ENCODE measurements around the gene RBM42. TPM values are rescaled to one million over a fixed set of nuclear protein-coding genes. Genes with fewer than 3 reads are reported as not detected.
"Not testable (repeated sequence)": the region's sequence is repeated elsewhere in the genome, so short reads cannot be mapped to it uniquely, and the experiment has no call there.

Gene RBM42
- 70.9 TPM for polyA plus RNA-seq (2013, experiment 1 of 4)
- polyA plus RNA-seq (2013, experiment 2 of 4): 68.9 TPM
- polyA plus RNA-seq (2013, experiment 3 of 4): 69.1 TPM
- polyA plus RNA-seq (2013, experiment 4 of 4): 69.5 TPM

- Histone ChIP-seq H3K36me3 (ENCODE audit: control insufficient read depth, insufficient read depth, low read length) (peaks cover 11% of the 10 kb centered on the region), H3K4me3 (ENCODE audit: insufficient read depth, low read depth, low read length) (peak within 1 kb of the TSS; percentile 97), H3K27me3 (ENCODE audit: control insufficient read depth, insufficient read depth, low read length, poor library complexity, severe bottlenecking) (no peaks in the 10 kb centered on the region), H3K4me1 (ENCODE audit: control insufficient read depth, insufficient read depth, low read length) (no peaks in the 10 kb centered on the region), H3K27ac (ENCODE audit: insufficient read depth, low read depth, low read length, poor library complexity, severe bottlenecking) (peak within 1 kb of the TSS; percentile 78), H3K9me3 (ENCODE audit: control insufficient read depth, low read length) (no peaks in the 10 kb centered on the region)
- WGBS, 2 experiments: 0% methylated on average over 56 of the region's 56 CpGs
Observed at GRCh38 chr19:35628565-35629331, at the start of gene RBM42. Gene RBM42, plus strand, starts transcription at chr19:35629036. Its CDS starts 118 bp downstream, at chr19:35629154.

GRCh38 chr19:35582760-35583159, 46.1 kb upstream of the RBM42 start:
- Histone ChIP-seq H3K4me3 (ENCODE audit: insufficient read depth, low read depth, low read length) (no peak overlapping the region), H3K4me1 (ENCODE audit: control insufficient read depth, insufficient read depth, low read length) (no peaks in the 10 kb centered on the region), H3K27me3 (ENCODE audit: control insufficient read depth, insufficient read depth, low read length, poor library complexity, severe bottlenecking) (peaks cover 8% of the 10 kb centered on the region), H3K36me3 (ENCODE audit: control insufficient read depth, insufficient read depth, low read length) (no peaks in the 10 kb centered on the region), H3K27ac (ENCODE audit: insufficient read depth, low read depth, low read length, poor library complexity, severe bottlenecking) (no peak overlapping the region), H3K9me3 (ENCODE audit: control insufficient read depth, low read length) (no peaks in the 10 kb centered on the region)
- WGBS, 2 experiments: 85 to 88% methylated on average over 1 of the region's 1 CpG

GRCh38 chr19:35585848-35586247, 43.0 kb upstream of the RBM42 start, which contains the start of gene PMIS2:
Gene PMIS2, plus strand, starts transcription at chr19:35586173. Its CDS starts 87 bp downstream, at chr19:35586260.
- Histone ChIP-seq H3K9me3 (ENCODE audit: control insufficient read depth, low read length) (no peaks in the 10 kb centered on the region), H3K4me3 (ENCODE audit: insufficient read depth, low read depth, low read length) (no peak within 1 kb of the TSS), H3K27me3 (ENCODE audit: control insufficient read depth, insufficient read depth, low read length, poor library complexity, severe bottlenecking) (peaks cover 8% of the 10 kb centered on the region), H3K36me3 (ENCODE audit: control insufficient read depth, insufficient read depth, low read length) (no peaks in the 10 kb centered on the region), H3K27ac (ENCODE audit: insufficient read depth, low read depth, low read length, poor library complexity, severe bottlenecking) (no peak within 1 kb of the TSS), H3K4me1 (ENCODE audit: control insufficient read depth, insufficient read depth, low read length) (no peaks in the 10 kb centered on the region)
- WGBS, 2 experiments: 81 to 83% methylated on average over 16 of the region's 16 CpGs

- no peaks in the 10 kb centered on the region for H3K36me3 ChIP-seq (ENCODE audit: control insufficient read depth, insufficient read depth, low read length)
- H3K27me3 ChIP-seq (ENCODE audit: control insufficient read depth, insufficient read depth, low read length, poor library complexity, severe bottlenecking): peaks cover 8% of the 10 kb centered on the region
- H3K9me3 ChIP-seq (ENCODE audit: control insufficient read depth, low read length): no peaks in the 10 kb centered on the region
- 58 to 75% methylated on average over 1 of the region's 1 CpG for WGBS, 2 experiments
- H3K4me1 ChIP-seq (ENCODE audit: control insufficient read depth, insufficient read depth, low read length): no peaks in the 10 kb centered on the region
- H3K4me3 ChIP-seq (ENCODE audit: insufficient read depth, low read depth, low read length): no peak overlapping the region
- no peak overlapping the region for H3K27ac ChIP-seq (ENCODE audit: insufficient read depth, low read depth, low read length, poor library complexity, severe bottlenecking)
Observed at GRCh38 chr19:35587321-35587720, 41.5 kb upstream of the RBM42 start.

- WGBS, 2 experiments: 91 to 92% methylated on average over 2 to 3 of the region's 3 CpGs
- no peaks in the 10 kb centered on the region for H3K36me3 ChIP-seq (ENCODE audit: control insufficient read depth, insufficient read depth, low read length)
- no peaks in the 10 kb centered on the region for H3K9me3 ChIP-seq (ENCODE audit: control insufficient read depth, low read length)
- H3K27me3 ChIP-seq (ENCODE audit: control insufficient read depth, insufficient read depth, low read length, poor library complexity, severe bottlenecking): no peaks in the 10 kb centered on the region
- H3K27ac ChIP-seq (ENCODE audit: insufficient read depth, low read depth, low read length, poor library complexity, severe bottlenecking): no peak overlapping the region
- no peak overlapping the region for H3K4me3 ChIP-seq (ENCODE audit: insufficient read depth, low read depth, low read length)
- H3K4me1 ChIP-seq (ENCODE audit: control insufficient read depth, insufficient read depth, low read length): no peaks in the 10 kb centered on the region
Observed at GRCh38 chr19:35590875-35591274, 38.0 kb upstream of the RBM42 start.

- Histone ChIP-seq H3K4me3 (ENCODE audit: insufficient read depth, low read depth, low read length) (no peak overlapping the region), H3K9me3 (ENCODE audit: control insufficient read depth, low read length) (no peaks in the 10 kb centered on the region), H3K36me3 (ENCODE audit: control insufficient read depth, insufficient read depth, low read length) (no peaks in the 10 kb centered on the region), H3K27ac (ENCODE audit: insufficient read depth, low read depth, low read length, poor library complexity, severe bottlenecking) (no peak overlapping the region), H3K27me3 (ENCODE audit: control insufficient read depth, insufficient read depth, low read length, poor library complexity, severe bottlenecking) (no peaks in the 10 kb centered on the region), H3K4me1 (ENCODE audit: control insufficient read depth, insufficient read depth, low read length) (no peaks in the 10 kb centered on the region)
- 38 to 40% methylated on average over 8 of the region's 8 CpGs for WGBS, 2 experiments
Observed at GRCh38 chr19:35592226-35592625, 36.6 kb upstream of the RBM42 start.

GRCh38 chr19:35595026-35595425, 33.8 kb upstream of the RBM42 start:
- H3K27me3 ChIP-seq (ENCODE audit: control insufficient read depth, insufficient read depth, low read length, poor library complexity, severe bottlenecking); H3K4me1 ChIP-seq (ENCODE audit: control insufficient read depth, insufficient read depth, low read length): not testable (repeated sequence)
- 84 to 85% methylated on average over 3 of the region's 3 CpGs for WGBS, 2 experiments

GRCh38 chr19:35595928-35596327, 32.9 kb upstream of the RBM42 start:
- no peak overlapping the region for H3K27ac ChIP-seq (ENCODE audit: insufficient read depth, low read depth, low read length, poor library complexity, severe bottlenecking)
- no peak overlapping the region for H3K4me3 ChIP-seq (ENCODE audit: insufficient read depth, low read depth, low read length)
- WGBS, 2 experiments: 78 to 100% methylated on average over 1 of the region's 1 CpG

More at GRCh38 chr19:35595026-35595425, 33.8 kb upstream of the RBM42 start:
- not testable (repeated sequence) for H3K4me3 ChIP-seq (ENCODE audit: insufficient read depth, low read depth, low read length); H3K27ac ChIP-seq (ENCODE audit: insufficient read depth, low read depth, low read length, poor library complexity, severe bottlenecking); H3K36me3 ChIP-seq (ENCODE audit: control insufficient read depth, insufficient read depth, low read length); H3K9me3 ChIP-seq (ENCODE audit: control insufficient read depth, low read length)

GRCh38 chr19:35596366-35596999, 32.4 kb upstream of the RBM42 start:
- no peaks in the 10 kb centered on the region for H3K36me3 ChIP-seq (ENCODE audit: control insufficient read depth, insufficient read depth, low read length)
- no peaks in the 10 kb centered on the region for H3K9me3 ChIP-seq (ENCODE audit: control insufficient read depth, low read length)
- no peaks in the 10 kb centered on the region for H3K4me1 ChIP-seq (ENCODE audit: control insufficient read depth, insufficient read depth, low read length)
- H3K27me3 ChIP-seq (ENCODE audit: control insufficient read depth, insufficient read depth, low read length, poor library complexity, severe bottlenecking): no peaks in the 10 kb centered on the region
- no peak overlapping the region for H3K27ac ChIP-seq (ENCODE audit: insufficient read depth, low read depth, low read length, poor library complexity, severe bottlenecking)
- no peak overlapping the region for H3K4me3 ChIP-seq (ENCODE audit: insufficient read depth, low read depth, low read length)
- 88 to 90% methylated on average over 4 of the region's 4 CpGs for WGBS, 2 experiments

More at GRCh38 chr19:35595928-35596327, 32.9 kb upstream of the RBM42 start:
- H3K4me1 ChIP-seq (ENCODE audit: control insufficient read depth, insufficient read depth, low read length): no peaks in the 10 kb centered on the region
- no peaks in the 10 kb centered on the region for H3K27me3 ChIP-seq (ENCODE audit: control insufficient read depth, insufficient read depth, low read length, poor library complexity, severe bottlenecking)
- no peaks in the 10 kb centered on the region for H3K9me3 ChIP-seq (ENCODE audit: control insufficient read depth, low read length)
- no peaks in the 10 kb centered on the region for H3K36me3 ChIP-seq (ENCODE audit: control insufficient read depth, insufficient read depth, low read length)

- no peak overlapping the region for H3K27ac ChIP-seq (ENCODE audit: insufficient read depth, low read depth, low read length, poor library complexity, severe bottlenecking)
- no peak overlapping the region for H3K4me3 ChIP-seq (ENCODE audit: insufficient read depth, low read depth, low read length)
- H3K36me3 ChIP-seq (ENCODE audit: control insufficient read depth, insufficient read depth, low read length): no peaks in the 10 kb centered on the region
- 92 to 98% methylated on average over 3 of the region's 3 CpGs for WGBS, 2 experiments
- H3K9me3 ChIP-seq (ENCODE audit: control insufficient read depth, low read length): no peaks in the 10 kb centered on the region
- H3K27me3 ChIP-seq (ENCODE audit: control insufficient read depth, insufficient read depth, low read length, poor library complexity, severe bottlenecking): no peaks in the 10 kb centered on the region
- H3K4me1 ChIP-seq (ENCODE audit: control insufficient read depth, insufficient read depth, low read length): no peaks in the 10 kb centered on the region
Observed at GRCh38 chr19:35601971-35602370, 26.9 kb upstream of the RBM42 start.

All from ectodermal cell (in vitro differentiated cells).